ENCODE results near the gene HELB. TPM values are rescaled to one million over a fixed set of nuclear protein-coding genes. Genes with fewer than 3 reads are reported as not detected.

Gene HELB
- total and polyA plus RNA-seq, 10 of the 15 experiments (the other 5 are each of a cell fraction or from before 2014, with no cell fraction given) = 0.58 to 10.0 (median 4.4) TPM

DNA sequence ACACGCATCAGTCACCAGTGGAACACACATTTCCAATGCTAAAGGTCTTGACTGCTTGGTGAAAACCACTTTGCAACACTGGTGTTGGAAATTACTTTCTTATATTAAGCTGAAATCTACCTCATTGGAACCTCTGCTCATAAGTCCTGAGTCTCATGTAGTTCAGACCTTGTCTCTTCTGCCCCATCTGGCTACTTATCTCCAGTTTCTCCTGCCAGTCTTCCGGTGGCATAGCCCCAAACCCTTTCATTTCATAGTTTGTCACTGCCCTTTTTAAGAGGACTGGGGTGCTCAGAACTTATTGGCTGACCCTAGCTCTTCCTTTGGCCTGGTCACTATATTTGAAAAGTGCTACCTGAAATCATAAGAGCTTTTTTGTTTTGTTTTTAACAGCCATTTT, 43.7 kb downstream of the HELB start:
- no peaks in the 10 kb centered on the region for H3K27me3 ChIP-seq (replicated peaks in 1 of 2; ENCODE audit: control insufficient read depth in 2 of 2, insufficient read depth in 2 of 2, low read length in 1 of 2)
- ChIA-PET CTCF (interaction anchor here (1.2 to 1.4 kb wide), 2 partner anchors 177 to 201 kb away, joined by 3 to 4 read pairs; partner anchors contain the start of gene TMBIM4), SMC1A (ENCODE audit: uncharacterized antibody, unreplicated experiment) (interaction anchor here (1.0 kb wide), 1 partner anchor 63 kb away, joined by 3 read pairs; no protein-coding TSS in a partner anchor), RAD21 (ENCODE audit: unreplicated experiment) (no interaction called here), POLR2A (interaction anchor here (0.8 kb wide), 1 partner anchor 1184 kb away, joined by 3 read pairs; no protein-coding TSS in a partner anchor)
- no peak overlapping the region for H3K4me2 ChIP-seq (ENCODE audit: control insufficient read depth, insufficient read depth)
- no peaks in the 10 kb centered on the region for H4K20me1 ChIP-seq (ENCODE audit: control insufficient read depth, insufficient read depth)
- H3K79me2 ChIP-seq (ENCODE audit: control insufficient read depth, insufficient read depth, low read length) = no peaks in the 10 kb centered on the region
- no peaks in the 10 kb centered on the region for H3K4me1 ChIP-seq (ENCODE audit: control insufficient read depth, insufficient read depth, low read length)
- ATAC-seq (no peak), DNase-seq (ENCODE audit: low read depth, low spot score) (no peak), FAIRE-seq (no peak)
- H3K9ac ChIP-seq (ENCODE audit: control insufficient read depth, insufficient read depth, low read length) = no peak overlapping the region
- no peak overlapping the region for H2AFZ ChIP-seq (ENCODE audit: control insufficient read depth, low read depth, low read length)
- peaks cover 1 to 5% of the 10 kb centered on the region in 2 experiments; a peak in 1 of 4 replicates for H3K36me3 ChIP-seq (ENCODE audit: control insufficient read depth in 2 of 2, insufficient read depth in 2 of 2, low read length in 1 of 2)
- in situ Hi-C loops (cut with MboI) = no loop called here
- H3K9me3 ChIP-seq (replicated peaks; ENCODE audit: control insufficient read depth, insufficient read depth, low read length) = no peaks in the 10 kb centered on the region; the same call in 2 of the 3 replicates
- intact Hi-C loops (cut with micrococcal nuclease; ENCODE audit: unreplicated experiment) = no loop called here
- no peak overlapping the region for H3K4me3 ChIP-seq
- H3K27ac ChIP-seq (ENCODE audit: control insufficient read depth, insufficient read depth) = no peak overlapping the region
- no TSS peak for BruUV-seq (replicated peaks)
- 100% methylated on average over 2 of the region's 2 CpGs for WGBS (ENCODE audit: insufficient coverage, insufficient replicate concordance, low lambda C conversion rate, missing lambda C conversion rate)
- TF ChIP-seq, protein P1, sequence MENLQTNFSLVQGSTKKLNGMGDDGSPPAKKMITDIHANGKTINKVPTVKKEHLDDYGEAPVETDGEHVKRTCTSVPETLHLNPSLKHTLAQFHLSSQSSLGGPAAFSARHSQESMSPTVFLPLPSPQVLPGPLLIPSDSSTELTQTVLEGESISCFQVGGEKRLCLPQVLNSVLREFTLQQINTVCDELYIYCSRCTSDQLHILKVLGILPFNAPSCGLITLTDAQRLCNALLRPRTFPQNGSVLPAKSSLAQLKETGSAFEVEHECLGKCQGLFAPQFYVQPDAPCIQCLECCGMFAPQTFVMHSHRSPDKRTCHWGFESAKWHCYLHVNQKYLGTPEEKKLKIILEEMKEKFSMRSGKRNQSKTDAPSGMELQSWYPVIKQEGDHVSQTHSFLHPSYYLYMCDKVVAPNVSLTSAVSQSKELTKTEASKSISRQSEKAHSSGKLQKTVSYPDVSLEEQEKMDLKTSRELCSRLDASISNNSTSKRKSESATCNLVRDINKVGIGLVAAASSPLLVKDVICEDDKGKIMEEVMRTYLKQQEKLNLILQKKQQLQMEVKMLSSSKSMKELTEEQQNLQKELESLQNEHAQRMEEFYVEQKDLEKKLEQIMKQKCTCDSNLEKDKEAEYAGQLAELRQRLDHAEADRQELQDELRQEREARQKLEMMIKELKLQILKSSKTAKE (IDR thresholded peaks at IDR 0.05; ENCODE audit: low read depth, poor library complexity, severe bottlenecking) = no peak
- TF ChIP-seq HDAC2 (IDR thresholded peaks at IDR 0.05) (no peak), RAD51 (IDR thresholded peaks at IDR 0.05) (no peak), SRF (IDR thresholded peaks at IDR 0.05; ENCODE audit: low read depth in 2 of 2, low read length in 2 of 2) (no peak), IKZF2 (IDR thresholded peaks at IDR 0.05) (no peak), SMARCA5 (IDR thresholded peaks at IDR 0.05) (no peak), SREBF2 (IDR thresholded peaks at IDR 0.05; ENCODE audit: low read length) (no peak), USF2 (IDR thresholded peaks at IDR 0.05; ENCODE audit: borderline replicate concordance, low read depth, low read length) (no peak), MEF2A (IDR thresholded peaks at IDR 0.05; ENCODE audit: insufficient read depth, low read depth, low read length) (no peak), SMAD1 (IDR thresholded peaks at IDR 0.05; ENCODE audit: low read depth, partially characterized antibody) (no peak), TARDBP (IDR thresholded peaks at IDR 0.05; ENCODE audit: borderline replicate concordance) (no peak), TCF7 (IDR thresholded peaks at IDR 0.05; ENCODE audit: borderline replicate concordance) (no peak), HDGF (IDR thresholded peaks at IDR 0.05) (no peak), E2F8 (IDR thresholded peaks at IDR 0.05; ENCODE audit: low read depth, partially characterized antibody) (no peak), CREB1 (IDR thresholded peaks at IDR 0.05; ENCODE audit: low read depth) (no peak), NR2C1 (IDR thresholded peaks at IDR 0.05) (no peak)
- TF ChIP-seq, protein P2, sequence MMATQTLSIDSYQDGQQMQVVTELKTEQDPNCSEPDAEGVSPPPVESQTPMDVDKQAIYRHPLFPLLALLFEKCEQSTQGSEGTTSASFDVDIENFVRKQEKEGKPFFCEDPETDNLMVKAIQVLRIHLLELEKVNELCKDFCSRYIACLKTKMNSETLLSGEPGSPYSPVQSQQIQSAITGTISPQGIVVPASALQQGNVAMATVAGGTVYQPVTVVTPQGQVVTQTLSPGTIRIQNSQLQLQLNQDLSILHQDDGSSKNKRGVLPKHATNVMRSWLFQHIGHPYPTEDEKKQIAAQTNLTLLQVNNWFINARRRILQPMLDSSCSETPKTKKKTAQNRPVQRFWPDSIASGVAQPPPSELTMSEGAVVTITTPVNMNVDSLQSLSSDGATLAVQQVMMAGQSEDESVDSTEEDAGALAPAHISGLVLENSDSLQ (IDR thresholded peaks at IDR 0.05) = no peak
- TF ChIP-seq, protein P3, sequence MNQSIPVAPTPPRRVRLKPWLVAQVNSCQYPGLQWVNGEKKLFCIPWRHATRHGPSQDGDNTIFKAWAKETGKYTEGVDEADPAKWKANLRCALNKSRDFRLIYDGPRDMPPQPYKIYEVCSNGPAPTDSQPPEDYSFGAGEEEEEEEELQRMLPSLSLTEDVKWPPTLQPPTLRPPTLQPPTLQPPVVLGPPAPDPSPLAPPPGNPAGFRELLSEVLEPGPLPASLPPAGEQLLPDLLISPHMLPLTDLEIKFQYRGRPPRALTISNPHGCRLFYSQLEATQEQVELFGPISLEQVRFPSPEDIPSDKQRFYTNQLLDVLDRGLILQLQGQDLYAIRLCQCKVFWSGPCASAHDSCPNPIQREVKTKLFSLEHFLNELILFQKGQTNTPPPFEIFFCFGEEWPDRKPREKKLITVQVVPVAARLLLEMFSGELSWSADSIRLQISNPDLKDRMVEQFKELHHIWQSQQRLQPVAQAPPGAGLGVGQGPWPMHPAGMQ (IDR thresholded peaks at IDR 0.05; ENCODE audit: borderline replicate concordance) = no peak
